Measurements from ENCODE around the gene CNTNAP2.

DNA sequence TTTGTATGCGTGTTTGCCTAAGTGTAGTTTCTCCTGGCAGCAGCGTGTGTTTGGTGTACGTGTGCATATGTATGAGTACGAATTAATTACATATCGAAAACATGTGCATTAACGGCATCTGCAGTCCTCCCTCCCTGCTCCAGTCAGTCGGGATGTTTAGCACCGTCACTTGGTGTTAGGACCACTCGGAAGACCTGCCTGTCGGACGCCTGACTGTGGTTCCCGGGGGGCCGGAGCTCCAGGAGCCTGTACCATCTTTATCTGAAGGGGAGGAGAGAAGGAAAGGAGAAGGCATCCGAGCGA lies 1.1 kb upstream of the CNTNAP2 start:
- TF ChIP-seq, protein P1, sequence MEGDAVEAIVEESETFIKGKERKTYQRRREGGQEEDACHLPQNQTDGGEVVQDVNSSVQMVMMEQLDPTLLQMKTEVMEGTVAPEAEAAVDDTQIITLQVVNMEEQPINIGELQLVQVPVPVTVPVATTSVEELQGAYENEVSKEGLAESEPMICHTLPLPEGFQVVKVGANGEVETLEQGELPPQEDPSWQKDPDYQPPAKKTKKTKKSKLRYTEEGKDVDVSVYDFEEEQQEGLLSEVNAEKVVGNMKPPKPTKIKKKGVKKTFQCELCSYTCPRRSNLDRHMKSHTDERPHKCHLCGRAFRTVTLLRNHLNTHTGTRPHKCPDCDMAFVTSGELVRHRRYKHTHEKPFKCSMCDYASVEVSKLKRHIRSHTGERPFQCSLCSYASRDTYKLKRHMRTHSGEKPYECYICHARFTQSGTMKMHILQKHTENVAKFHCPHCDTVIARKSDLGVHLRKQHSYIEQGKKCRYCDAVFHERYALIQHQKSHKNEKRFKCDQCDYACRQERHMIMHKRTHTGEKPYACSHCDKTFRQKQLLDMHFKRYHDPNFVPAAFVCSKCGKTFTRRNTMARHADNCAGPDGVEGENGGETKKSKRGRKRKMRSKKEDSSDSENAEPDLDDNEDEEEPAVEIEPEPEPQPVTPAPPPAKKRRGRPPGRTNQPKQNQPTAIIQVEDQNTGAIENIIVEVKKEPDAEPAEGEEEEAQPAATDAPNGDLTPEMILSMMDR (IDR thresholded peaks at IDR 0.05) = no peak
- TF ChIP-seq POLR2A (IDR thresholded peaks at IDR 0.05) = no peak
- TF ChIP-seq EP300 (IDR thresholded peaks at IDR 0.05) = no peak
- no peak for TF ChIP-seq POLR2AphosphoS5 (IDR thresholded peaks at IDR 0.05)

Measured in suprapubic skin (tissue), 4 donors.